H1 (cell line): ENCODE results near the gene TDO2. TPM values are rescaled to one million over a fixed set of nuclear protein-coding genes. Genes with fewer than 3 reads are reported as not detected.

Experiments
- polyA plus RNA-seq, 7 experiments: library from polyadenylated mRNA; depleted of rRNA in 3 of 7; stranded (reverse) in 5 of 7; unstranded in 2 of 7; fragments of >200 nt in 5 of 7; fragments of 200-250 nt in 2 of 7; gene quantifications; 1 replicate in 5 of 7; 2 replicates in 1 of 7; 4 replicates in 1 of 7; pipeline versions ENCODE4 v1.2.1 to v1.2.3, GENCODE V29; 2011 to 2013; ENCODE audit warnings: missing spikeins in 2 of 7, mixed read lengths in 2 of 7
- total RNA-seq: library from RNA; stranded (reverse); fragmentation: NEBNext Ultra II Directional; extraction: Animal tissue kit (Norgen Biotek cat#: 25700); gene quantifications from 2 replicates; pipeline ENCODE4 v1.2.1, GENCODE V29; 2021
- TF ChIP-seq, protein P1 (sequence below): IDR thresholded peaks from 2 replicates; pipeline ENCODE4 v1.6.1; 2011; ENCODE audit warnings: low read depth, mild to moderate bottlenecking, low read length; ENCODE audit not compliant: insufficient read depth

The TDO2 gene
- total and polyA plus RNA-seq, 2 of the 8 experiments (the other 6 are each of a cell fraction or from before 2014, with no cell fraction given) = 0.03 TPM; not detected in 1

DNA sequence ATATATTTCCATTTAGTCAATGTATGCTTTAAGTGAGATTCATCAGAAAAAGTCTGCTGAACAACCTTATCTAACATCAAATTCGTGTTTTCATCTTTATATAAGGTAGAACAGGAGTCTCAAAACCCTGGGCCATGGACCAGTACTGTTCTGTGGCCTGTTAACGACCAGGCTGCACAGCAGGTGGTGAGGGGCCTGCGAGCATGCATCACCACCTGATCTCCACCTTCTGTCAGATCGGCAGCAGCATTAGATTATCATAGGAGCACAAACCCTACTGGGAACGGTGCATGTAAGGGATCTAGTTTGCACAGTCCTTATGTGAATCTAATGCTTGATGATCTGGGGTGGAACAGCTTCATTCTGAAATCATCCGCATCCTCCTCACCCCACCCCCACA lies 47.0 kb downstream of the TDO2 start (continued):
- TF ChIP-seq, protein P1, sequence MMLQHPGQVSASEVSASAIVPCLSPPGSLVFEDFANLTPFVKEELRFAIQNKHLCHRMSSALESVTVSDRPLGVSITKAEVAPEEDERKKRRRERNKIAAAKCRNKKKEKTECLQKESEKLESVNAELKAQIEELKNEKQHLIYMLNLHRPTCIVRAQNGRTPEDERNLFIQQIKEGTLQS = no peak
- TF ChIP-seq, all 59 proteins: peak for 0
